RWPE2 (cell line): ENCODE measurements around the gene OOSP4A.
A peak's percentile ranks its signal among the peaks of the same experiment; 100 is the strongest.

ENCODE experiments used
- ATAC-seq: fragments of 200-7000 bp; cut with Tn5 transposase; 3 replicates; pipeline ENCODE4 v1.9.1; 2021; ENCODE audit warnings: low read depth
- DNase-seq: peaks from one replicate; pipeline ENCODE4 v3.0.0-alpha.2; 2020; ENCODE audit warnings: low spot score
- H3K27ac ChIP-seq: fragments of 450-650 bp; 2 replicates; pipeline ENCODE4 v1.5.1; 2017; ENCODE audit warnings: mild to moderate bottlenecking; ENCODE audit not compliant: poor library complexity, severe bottlenecking
- H3K27me3 ChIP-seq: fragments of 250-450 bp; sonication (Bioruptor Pico); 2 replicates; pipeline ENCODE4 v1.5.1; 2021; ENCODE audit warnings: mild to moderate bottlenecking, moderate library complexity; ENCODE audit not compliant: insufficient read depth, poor library complexity, severe bottlenecking
- H3K36me3 ChIP-seq: fragments of 250-450 bp; sonication (Bioruptor Pico); 2 replicates; pipeline ENCODE4 v1.5.1; 2020; ENCODE audit warnings: low read depth, mild to moderate bottlenecking, moderate library complexity
- H3K4me1 ChIP-seq: fragments of 250-450 bp; sonication (Bioruptor Pico); 2 replicates; pipeline ENCODE4 v1.5.1; 2021; ENCODE audit warnings: mild to moderate bottlenecking, moderate library complexity; ENCODE audit not compliant: insufficient read depth, poor library complexity, severe bottlenecking
- H3K4me3 ChIP-seq: fragments of 250-450 bp; sonication (Bioruptor Pico); 2 replicates; pipeline ENCODE4 v1.5.1; 2021; ENCODE audit warnings: mild to moderate bottlenecking, moderate library complexity; ENCODE audit not compliant: severe bottlenecking
- H3K9me3 ChIP-seq: fragments of 250-450 bp; sonication (Bioruptor Pico); 2 replicates; pipeline ENCODE4 v1.5.1; 2021; ENCODE audit warnings: mild to moderate bottlenecking, moderate library complexity; ENCODE audit not compliant: severe bottlenecking
- TF ChIP-seq, protein P1 (sequence below): fragments of 450-650 bp; IDR thresholded peaks from one replicate; pipeline ENCODE4 v1.5.1; 2017; ENCODE audit warnings: mild to moderate bottlenecking, moderate library complexity; ENCODE audit not compliant: poor library complexity, severe bottlenecking

OOSP4A gene

DNA sequence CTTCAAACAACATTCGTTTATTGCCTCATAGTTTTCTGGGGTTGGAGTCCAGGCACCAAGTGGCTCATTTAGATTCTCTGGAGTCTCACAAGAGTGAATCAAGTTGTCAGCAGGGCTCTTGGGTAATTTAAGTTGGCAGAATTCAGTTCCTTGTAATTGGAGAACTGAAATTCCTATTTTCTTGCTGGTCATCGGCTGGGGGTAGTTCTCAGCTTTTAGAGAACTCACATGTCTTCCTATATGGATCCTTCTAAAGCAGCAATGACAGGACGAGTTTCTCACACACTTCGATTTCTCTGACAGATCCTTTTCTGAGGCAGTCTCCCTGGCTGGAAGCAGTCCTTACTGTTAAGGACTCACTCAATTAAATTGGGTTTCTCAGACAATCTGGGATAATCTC lies 35.9 kb downstream of the OOSP4A start:
- no peaks in the 10 kb centered on the region for H3K4me1 ChIP-seq
- H3K27ac ChIP-seq = no peak overlapping the region
- ATAC-seq = no peak
- TF ChIP-seq, protein P1, sequence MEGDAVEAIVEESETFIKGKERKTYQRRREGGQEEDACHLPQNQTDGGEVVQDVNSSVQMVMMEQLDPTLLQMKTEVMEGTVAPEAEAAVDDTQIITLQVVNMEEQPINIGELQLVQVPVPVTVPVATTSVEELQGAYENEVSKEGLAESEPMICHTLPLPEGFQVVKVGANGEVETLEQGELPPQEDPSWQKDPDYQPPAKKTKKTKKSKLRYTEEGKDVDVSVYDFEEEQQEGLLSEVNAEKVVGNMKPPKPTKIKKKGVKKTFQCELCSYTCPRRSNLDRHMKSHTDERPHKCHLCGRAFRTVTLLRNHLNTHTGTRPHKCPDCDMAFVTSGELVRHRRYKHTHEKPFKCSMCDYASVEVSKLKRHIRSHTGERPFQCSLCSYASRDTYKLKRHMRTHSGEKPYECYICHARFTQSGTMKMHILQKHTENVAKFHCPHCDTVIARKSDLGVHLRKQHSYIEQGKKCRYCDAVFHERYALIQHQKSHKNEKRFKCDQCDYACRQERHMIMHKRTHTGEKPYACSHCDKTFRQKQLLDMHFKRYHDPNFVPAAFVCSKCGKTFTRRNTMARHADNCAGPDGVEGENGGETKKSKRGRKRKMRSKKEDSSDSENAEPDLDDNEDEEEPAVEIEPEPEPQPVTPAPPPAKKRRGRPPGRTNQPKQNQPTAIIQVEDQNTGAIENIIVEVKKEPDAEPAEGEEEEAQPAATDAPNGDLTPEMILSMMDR = no peak
- no peak for DNase-seq
- peaks cover 7% of the 10 kb centered on the region for H3K27me3 ChIP-seq
- no peaks in the 10 kb centered on the region for H3K9me3 ChIP-seq
- no peak overlapping the region for H3K4me3 ChIP-seq
- H3K36me3 ChIP-seq = no peaks in the 10 kb centered on the region

DNA sequence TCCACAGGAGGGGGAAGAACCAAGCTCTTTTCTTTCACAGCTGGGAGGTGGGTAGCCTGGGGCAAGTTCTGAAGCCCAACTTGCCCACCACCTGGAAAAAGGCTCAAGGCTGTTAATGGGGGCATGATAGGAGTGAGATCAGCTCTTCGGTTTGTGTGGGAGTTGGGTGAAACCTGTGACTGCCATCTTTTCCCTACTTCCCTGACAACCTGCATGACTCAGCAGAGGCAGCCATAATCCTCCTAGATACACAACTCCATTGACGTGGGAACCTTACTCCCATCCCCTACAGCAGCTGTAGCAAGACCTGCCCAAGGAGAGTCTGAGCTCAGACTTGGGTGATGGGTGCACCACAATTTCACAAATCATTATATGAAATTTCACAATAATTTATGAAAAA lies 39.9 kb downstream of the OOSP4A start:
- TF ChIP-seq, protein P1 = no peak
- no peaks in the 10 kb centered on the region for H3K9me3 ChIP-seq
- H3K27ac ChIP-seq = no peak overlapping the region
- no peaks in the 10 kb centered on the region for H3K4me1 ChIP-seq
- DNase-seq (no peak), ATAC-seq (no peak)
- no peaks in the 10 kb centered on the region for H3K27me3 ChIP-seq
- H3K4me3 ChIP-seq = no peak overlapping the region
- H3K36me3 ChIP-seq = no peaks in the 10 kb centered on the region

DNA sequence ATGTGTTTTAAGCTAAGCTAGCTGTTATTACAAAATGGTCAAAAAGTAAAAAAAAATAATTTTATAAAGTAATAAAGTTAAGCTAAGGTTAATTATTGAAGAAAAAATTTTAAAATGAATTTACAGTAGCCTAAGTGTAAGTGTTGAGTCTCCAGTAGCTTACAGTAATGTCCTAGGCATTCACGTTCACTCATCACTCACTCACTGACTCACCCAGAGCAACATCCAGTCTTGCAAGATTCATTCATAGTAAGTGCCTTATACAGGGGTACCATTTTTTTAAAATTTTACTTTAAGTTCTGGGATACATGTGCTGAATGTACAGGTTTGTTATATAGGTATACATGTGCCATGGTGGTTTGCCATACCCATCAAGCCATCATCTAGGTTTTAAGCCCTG lies 41.5 kb downstream of the OOSP4A start:
- DNase-seq = no peak
- H3K36me3 ChIP-seq = no peaks in the 10 kb centered on the region
- H3K4me3 ChIP-seq = no peak overlapping the region
- no peaks in the 10 kb centered on the region for H3K9me3 ChIP-seq
- TF ChIP-seq, protein P1 = no peak
- H3K4me1 ChIP-seq = no peaks in the 10 kb centered on the region
- H3K27ac ChIP-seq = no peak overlapping the region
- ATAC-seq = peak; percentile 73
- H3K27me3 ChIP-seq = no peaks in the 10 kb centered on the region

DNA sequence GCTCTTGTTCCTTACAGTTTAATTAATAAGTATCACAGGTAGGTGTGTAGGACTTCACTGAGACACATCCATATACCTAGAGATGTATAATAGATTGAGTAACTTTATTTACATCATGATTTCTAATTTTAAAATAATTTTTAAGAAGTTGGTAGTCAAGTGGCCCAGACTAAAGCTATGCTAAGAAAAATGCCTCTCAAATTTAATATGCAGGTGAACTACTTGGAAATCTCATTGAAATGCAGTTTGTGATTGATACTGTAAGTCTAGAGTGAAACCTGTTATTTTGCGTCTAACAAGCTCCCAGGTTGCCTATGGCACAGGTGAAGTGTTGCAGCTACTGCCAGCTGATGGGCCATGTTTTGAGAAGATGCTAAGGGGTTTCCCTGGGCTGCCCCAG lies 53.0 kb downstream of the OOSP4A start, which contains the start of gene OOSP4B:
Gene OOSP4B (plus strand): TSS at position 301 of the 400 bp plus-strand sequence.
- ATAC-seq (no peak), DNase-seq (no peak)
- TF ChIP-seq, protein P1 = no peak
- H3K27me3 ChIP-seq = no peaks in the 10 kb centered on the region
- H3K4me1 ChIP-seq = no peaks in the 10 kb centered on the region
- no peaks in the 10 kb centered on the region for H3K36me3 ChIP-seq
- H3K27ac ChIP-seq = no peak within 1 kb of the TSS
- H3K9me3 ChIP-seq = no peaks in the 10 kb centered on the region
- no peak within 1 kb of the TSS for H3K4me3 ChIP-seq

DNA sequence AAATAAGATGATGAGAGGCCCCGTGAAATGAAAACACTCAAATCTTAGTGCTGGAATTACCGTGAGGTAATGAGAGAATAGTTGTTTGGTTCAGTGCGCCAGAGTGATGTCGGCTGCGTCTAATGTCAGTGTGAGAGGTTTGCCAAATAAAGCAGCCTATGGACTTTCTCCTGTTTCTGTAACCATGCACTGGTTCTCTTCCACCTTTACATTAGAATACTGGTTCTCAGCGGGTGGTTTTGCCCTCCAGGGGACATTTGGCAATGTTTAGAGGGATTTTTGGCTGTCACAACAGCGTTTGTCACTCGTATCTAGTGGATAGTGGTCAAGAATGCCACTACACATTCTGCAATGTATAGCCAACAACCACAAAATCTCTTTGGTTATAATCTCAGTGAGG lies 54.2 kb downstream of the OOSP4A start:
- no peaks in the 10 kb centered on the region for H3K9me3 ChIP-seq
- TF ChIP-seq, protein P1 = no peak
- no peaks in the 10 kb centered on the region for H3K4me1 ChIP-seq
- DNase-seq (no peak), ATAC-seq (no peak)
- no peaks in the 10 kb centered on the region for H3K36me3 ChIP-seq
- H3K4me3 ChIP-seq = no peak overlapping the region
- no peak overlapping the region for H3K27ac ChIP-seq
- no peaks in the 10 kb centered on the region for H3K27me3 ChIP-seq
